Measurements from ENCODE around the gene AMOTL1.
A peak's percentile ranks its signal among the peaks of the same experiment; 100 is the strongest.

AMOTL1 gene

GRCh38 chr11:94767701-94768601, at the start of gene AMOTL1:
TSS of gene AMOTL1 (plus strand) at chr11:94768356. CDS start at chr11:94768512, 156 bp downstream.
- peak; percentile 95 for DNase-seq (ENCODE audit: low spot score)

- DNase-seq (ENCODE audit: low spot score), result no peak
These were observed 48.3 kb upstream of the AMOTL1 start for GRCh38 chr11:94719876-94720275.

- no peak for DNase-seq (ENCODE audit: low spot score)
These were observed 46.4 kb upstream of the AMOTL1 start for GRCh38 chr11:94721565-94722292.

- no peak for DNase-seq (ENCODE audit: low spot score)
These were observed 45.4 kb upstream of the AMOTL1 start for GRCh38 chr11:94722735-94723134.

GRCh38 chr11:94725097-94725496, 43.1 kb upstream of the AMOTL1 start:
- DNase-seq (ENCODE audit: low spot score), result no peak

- no peak for DNase-seq (ENCODE audit: low spot score)
These were observed 40.3 kb upstream of the AMOTL1 start for GRCh38 chr11:94727819-94728218.

- DNase-seq (ENCODE audit: low spot score), result no peak
These were observed 39.6 kb upstream of the AMOTL1 start for GRCh38 chr11:94728541-94728940.

- no peak for DNase-seq (ENCODE audit: low spot score)
These were observed 39.0 kb upstream of the AMOTL1 start for GRCh38 chr11:94728966-94729751.

- no peak for DNase-seq (ENCODE audit: low spot score)
These were observed 38.0 kb upstream of the AMOTL1 start for GRCh38 chr11:94730153-94730552.

GRCh38 chr11:94731880-94732601, 36.1 kb upstream of the AMOTL1 start:
- DNase-seq (ENCODE audit: low spot score), result no peak

GRCh38 chr11:94732617-94733281, 35.4 kb upstream of the AMOTL1 start:
- DNase-seq (ENCODE audit: low spot score), result no peak

- DNase-seq (ENCODE audit: low spot score), result peak; percentile 60
These were observed 33.4 kb upstream of the AMOTL1 start for GRCh38 chr11:94734563-94735275.

GRCh38 chr11:94735907-94736306, 32.2 kb upstream of the AMOTL1 start:
- no peak for DNase-seq (ENCODE audit: low spot score)

- DNase-seq (ENCODE audit: low spot score), result no peak
These were observed 31.0 kb upstream of the AMOTL1 start for GRCh38 chr11:94737171-94737611.

- DNase-seq (ENCODE audit: low spot score), result no peak
These were observed 29.4 kb upstream of the AMOTL1 start for GRCh38 chr11:94738746-94739145.

- DNase-seq (ENCODE audit: low spot score), result no peak
These were observed 28.8 kb upstream of the AMOTL1 start for GRCh38 chr11:94739331-94739730.

GRCh38 chr11:94740083-94741021, 27.8 kb upstream of the AMOTL1 start:
- peak; percentile 76 for DNase-seq (ENCODE audit: low spot score)

- DNase-seq (ENCODE audit: low spot score), result peak; percentile 63
These were observed 27.0 kb upstream of the AMOTL1 start for GRCh38 chr11:94741022-94741679.

GRCh38 chr11:94742665-94743064, 25.5 kb upstream of the AMOTL1 start:
- DNase-seq (ENCODE audit: low spot score), result no peak

All from D341Med (cell line).